Liver (tissue), 3 donors: Measurements from ENCODE around the gene PITX2.

Source experiments
- EGR1 ChIP-seq, 2 donors: IDR thresholded peaks; 2 replicates each; pipeline ENCODE4 v1.6.1; 2016 to 2018; ENCODE audit warnings: antibody characterized with exemption in 2 of 2, low read depth in 2 of 2
- FOXA1 ChIP-seq: IDR thresholded peaks from 2 replicates; pipeline ENCODE4 v1.6.1; 2016; ENCODE audit warnings: antibody characterized with exemption
- GABPA ChIP-seq, 2 donors: IDR thresholded peaks in 1 of 2; conservative IDR thresholded peaks in 1 of 2; 2 replicates each; pipeline ENCODE4 v1.6.1; 2016; ENCODE audit warnings: antibody characterized with exemption in 2 of 2, mild to moderate bottlenecking in 1 of 2, moderate library complexity in 1 of 2
- JUND ChIP-seq, 2 donors: IDR thresholded peaks; 2 replicates each; pipeline ENCODE4 v1.6.1; 2016; ENCODE audit warnings: antibody characterized with exemption in 2 of 2
- RAD21 ChIP-seq, 2 donors: IDR thresholded peaks; 2 replicates each; pipeline ENCODE4 v1.6.1; 2016; ENCODE audit warnings: antibody characterized with exemption in 2 of 2, mild to moderate bottlenecking in 2 of 2
- TAF1 ChIP-seq: conservative IDR thresholded peaks from 2 replicates; pipeline ENCODE4 v1.6.1; 2016; ENCODE audit warnings: antibody characterized with exemption, mild to moderate bottlenecking
- TF ChIP-seq, protein P1 (sequence below): fragments of 150-350 bp; IDR thresholded peaks from 2 replicates; pipeline ENCODE4 v1.5.1; 2017; ENCODE audit warnings: improper control_type of control experiment, low read depth, low read length; ENCODE audit not compliant: missing input control
- TF ChIP-seq, protein P2 (sequence below): IDR thresholded peaks from 2 replicates; pipeline ENCODE4 v1.6.1; 2016; ENCODE audit warnings: antibody characterized with exemption
- donor health status: healthy.
- donor health status: healthy.

DNA sequence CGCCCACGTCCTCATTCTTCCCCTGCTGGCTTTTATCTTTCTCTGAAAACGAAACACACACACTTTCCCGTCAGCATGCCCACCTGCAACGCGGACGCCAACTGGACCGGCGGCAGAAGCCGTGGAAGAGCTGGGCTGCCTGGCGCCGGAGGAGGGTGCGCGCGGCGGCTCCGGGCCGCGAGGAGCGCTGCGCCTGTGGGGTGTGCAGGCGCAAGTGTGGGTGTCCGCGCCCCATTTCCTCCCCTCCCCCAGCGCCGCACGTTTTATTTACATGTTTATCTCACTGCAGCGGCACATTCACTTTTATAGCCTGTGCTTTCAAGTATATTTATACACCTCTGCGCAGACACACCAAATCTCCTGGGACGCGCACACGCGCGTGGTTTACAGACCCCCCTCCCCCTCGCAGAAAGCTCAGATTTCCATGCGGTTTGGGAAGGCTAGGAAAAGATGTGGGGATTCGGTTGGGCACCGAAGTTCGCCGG lies 1.5 kb downstream of the PITX2 start:
- TF ChIP-seq, protein P1, sequence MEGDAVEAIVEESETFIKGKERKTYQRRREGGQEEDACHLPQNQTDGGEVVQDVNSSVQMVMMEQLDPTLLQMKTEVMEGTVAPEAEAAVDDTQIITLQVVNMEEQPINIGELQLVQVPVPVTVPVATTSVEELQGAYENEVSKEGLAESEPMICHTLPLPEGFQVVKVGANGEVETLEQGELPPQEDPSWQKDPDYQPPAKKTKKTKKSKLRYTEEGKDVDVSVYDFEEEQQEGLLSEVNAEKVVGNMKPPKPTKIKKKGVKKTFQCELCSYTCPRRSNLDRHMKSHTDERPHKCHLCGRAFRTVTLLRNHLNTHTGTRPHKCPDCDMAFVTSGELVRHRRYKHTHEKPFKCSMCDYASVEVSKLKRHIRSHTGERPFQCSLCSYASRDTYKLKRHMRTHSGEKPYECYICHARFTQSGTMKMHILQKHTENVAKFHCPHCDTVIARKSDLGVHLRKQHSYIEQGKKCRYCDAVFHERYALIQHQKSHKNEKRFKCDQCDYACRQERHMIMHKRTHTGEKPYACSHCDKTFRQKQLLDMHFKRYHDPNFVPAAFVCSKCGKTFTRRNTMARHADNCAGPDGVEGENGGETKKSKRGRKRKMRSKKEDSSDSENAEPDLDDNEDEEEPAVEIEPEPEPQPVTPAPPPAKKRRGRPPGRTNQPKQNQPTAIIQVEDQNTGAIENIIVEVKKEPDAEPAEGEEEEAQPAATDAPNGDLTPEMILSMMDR = no peak
- TF ChIP-seq, protein P2, sequence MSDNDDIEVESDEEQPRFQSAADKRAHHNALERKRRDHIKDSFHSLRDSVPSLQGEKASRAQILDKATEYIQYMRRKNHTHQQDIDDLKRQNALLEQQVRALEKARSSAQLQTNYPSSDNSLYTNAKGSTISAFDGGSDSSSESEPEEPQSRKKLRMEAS = no peak
- no peak for TF ChIP-seq TAF1
- TF ChIP-seq EGR1 (IDR thresholded peaks at IDR 0.05; ENCODE audit: low read depth in 2 of 2) = no peak
- no peak for TF ChIP-seq RAD21 (IDR thresholded peaks at IDR 0.05)
- no peak for TF ChIP-seq GABPA (IDR thresholded peaks at IDR 0.05 in 1 of 2, conservative IDR thresholded peaks at IDR 0.05 in 1 of 2)
- TF ChIP-seq FOXA1 = no peak
- no peak for TF ChIP-seq JUND (IDR thresholded peaks at IDR 0.05)
